Caco-2 (cell line): Measurements from ENCODE around the gene LRRC2. TPM values are rescaled to one million over a fixed set of nuclear protein-coding genes. Genes with fewer than 3 reads are reported as not detected.
A peak's percentile ranks its signal among the peaks of the same experiment; 100 is the strongest.

Experiments
- BruUV-seq: library from RNA; stranded (reverse); fragments of 400-500 nt; replicated peaks from 2 replicates; lab custom pipeline; 2021; lab: Mats Ljungman, UMichigan
- CTCF ChIA-PET: fragments of 300-600 bp; sonication (Branson Sonifier 250); formaldehyde crosslinking; loops from one replicate; lab custom pipeline; 2022; ENCODE audit warnings: antibody characterized with exemption; lab: Charles Lee
- POLR2A ChIA-PET: fragments of 300-600 bp; sonication (Branson Sonifier 250); formaldehyde crosslinking; loops from one replicate; lab custom pipeline; 2022; ENCODE audit warnings: antibody characterized with exemption; lab: Charles Lee
- DNase-seq, 2 experiments: peaks; one replicate each; pipeline versions ENCODE4 v3.0.0 to v3.0.0-alpha.2; 2020 to 2022
- H3K27me3 ChIP-seq: replicated peaks from 2 replicates; pipeline ENCODE4 v1.6.0; 2011; ENCODE audit warnings: low read length; ENCODE audit not compliant: control insufficient read depth, insufficient read depth
- H3K36me3 ChIP-seq: 2 replicates; pipeline ENCODE4 v1.5.1; 2011; ENCODE audit warnings: low read length; ENCODE audit not compliant: control insufficient read depth, insufficient read depth
- H3K4me1 ChIP-seq: fragments of 250-450 bp; sonication (Bioruptor Pico); 2 replicates; pipeline ENCODE4 v1.5.1; 2020; ENCODE audit warnings: mild to moderate bottlenecking
- H3K4me3 ChIP-seq: 2 replicates; pipeline ENCODE4 v1.5.1; 2011; ENCODE audit warnings: low read depth, mild to moderate bottlenecking, control low read depth, low read length
- H3K9me3 ChIP-seq: fragments of 250-450 bp; sonication (Bioruptor Pico); 2 replicates; pipeline ENCODE4 v1.5.1; 2020; ENCODE audit warnings: mild to moderate bottlenecking, moderate library complexity
- H3K27ac Mint-ChIP-seq: one replicate; pipeline ENCODE4 v1.8.0; 2022; ENCODE audit warnings: mixed read lengths; ENCODE audit not compliant: unreplicated experiment
- H3K27me3 Mint-ChIP-seq: one replicate; pipeline ENCODE4 v1.8.0; 2022; ENCODE audit warnings: mixed read lengths; ENCODE audit not compliant: insufficient read depth, unreplicated experiment
- H3K36me3 Mint-ChIP-seq: one replicate; pipeline ENCODE4 v1.8.0; 2022; ENCODE audit warnings: mild to moderate bottlenecking, mixed read lengths; ENCODE audit not compliant: insufficient read depth, unreplicated experiment
- H3K4me1 Mint-ChIP-seq: one replicate; pipeline ENCODE4 v1.8.0; 2022; ENCODE audit warnings: low read depth, mixed read lengths; ENCODE audit not compliant: unreplicated experiment
- H3K4me3 Mint-ChIP-seq: one replicate; pipeline ENCODE4 v1.8.0; 2022; ENCODE audit warnings: mild to moderate bottlenecking, moderate library complexity, mixed read lengths; ENCODE audit not compliant: unreplicated experiment
- H3K9me3 Mint-ChIP-seq: one replicate; pipeline ENCODE4 v1.8.0; 2022; ENCODE audit warnings: mixed read lengths; ENCODE audit not compliant: unreplicated experiment
- CTCF ChIP-seq, 2 experiments: fragments of 200-600 bp in 1 of 2; IDR thresholded peaks; 1 replicate in 1 of 2; 2 replicates in 1 of 2; pipeline versions ENCODE4 v1.5.1 to v1.8.0; 2011 to 2022; ENCODE audit warnings: antibody characterized with exemption in 1 of 2, control low read depth in 1 of 2, inconsistent platforms in 1 of 2, low read depth in 1 of 2, low read length in 1 of 2, mild to moderate bottlenecking in 1 of 2, moderate library complexity in 1 of 2; ENCODE audit not compliant: insufficient read depth in 1 of 2, severe bottlenecking in 1 of 2, unreplicated experiment in 1 of 2
- intact Hi-C: fragments of 100-400 bp; cut with micrococcal nuclease; formaldehyde crosslinking; loops from one replicate; pipeline ENCODE4 v1.10.0; 2022; ENCODE audit not compliant: unreplicated experiment
- total RNA-seq: library from RNA; stranded (reverse); gene quantifications from 2 replicates; pipeline ENCODE4 v1.2.3, GENCODE V29; 2022

Gene LRRC2
- total RNA-seq, 1 experiment from 2014 or later: 0.27 TPM

- ChIA-PET CTCF (interaction anchor here (1.4 to 1.5 kb wide), 2 partner anchors 9 to 87 kb away, joined by 3 to 7 read pairs; no protein-coding TSS in a partner anchor), POLR2A (no interaction called here)
- intact Hi-C loops: no loop called here
- no TSS peak for BruUV-seq
- H3K27me3 Mint-ChIP-seq: peaks cover 2% of the 10 kb centered on the region
- H3K4me1 ChIP-seq: no peaks in the 10 kb centered on the region
- DNase-seq: no peak
- H3K36me3 Mint-ChIP-seq: no peaks in the 10 kb centered on the region
- 0 out of 2 replicates have a peak, but pooled peaks cover 6% of the 10 kb centered on the region for H3K9me3 ChIP-seq
- peak overlapping the region; percentile 67 for H3K27ac Mint-ChIP-seq
- H3K36me3 ChIP-seq: no peaks in the 10 kb centered on the region
- H3K4me3 ChIP-seq: no peak overlapping the region
- no peak for TF ChIP-seq CTCF (IDR thresholded peaks at IDR 0.05; ENCODE audit: insufficient read depth in 1 of 2, low read depth in 1 of 2, low read length in 1 of 2, severe bottlenecking in 1 of 2, unreplicated experiment in 1 of 2)
- H3K27me3 ChIP-seq: no peaks in the 10 kb centered on the region
- H3K4me1 Mint-ChIP-seq: no peaks in the 10 kb centered on the region
- peaks cover 21% of the 10 kb centered on the region for H3K9me3 Mint-ChIP-seq
- no peak overlapping the region for H3K4me3 Mint-ChIP-seq
Observed at GRCh38 chr3:46471371-46471914, 94.7 kb downstream of the LRRC2 start.

GRCh38 chr3:46470831-46471230 lies 95.3 kb downstream of the LRRC2 start:
- no peaks in the 10 kb centered on the region for H3K4me1 ChIP-seq
- intact Hi-C loops: no loop called here
- Mint-ChIP-seq H3K36me3 (no peaks in the 10 kb centered on the region), H3K4me1 (no peaks in the 10 kb centered on the region), H3K9me3 (peaks cover 20% of the 10 kb centered on the region), H3K27ac (peak overlapping the region; percentile 67), H3K4me3 (no peak overlapping the region), H3K27me3 (peaks cover 2% of the 10 kb centered on the region)
- H3K4me3 ChIP-seq: no peak overlapping the region
- no peak for DNase-seq
- no TSS peak for BruUV-seq
- POLR2A ChIA-PET: no interaction called here
- no peaks in the 10 kb centered on the region for H3K27me3 ChIP-seq
- H3K9me3 ChIP-seq: 0 out of 2 replicates have a peak, but pooled peaks cover 6% of the 10 kb centered on the region
- H3K36me3 ChIP-seq: no peaks in the 10 kb centered on the region
- TF ChIP-seq CTCF (IDR thresholded peaks at IDR 0.05; ENCODE audit: insufficient read depth in 1 of 2, low read depth in 1 of 2, low read length in 1 of 2, severe bottlenecking in 1 of 2, unreplicated experiment in 1 of 2): no peak
- CTCF ChIA-PET: interaction anchor here (1.4 to 1.5 kb wide), 2 partner anchors 9 to 88 kb away, joined by 3 to 7 read pairs; no protein-coding TSS in a partner anchor

GRCh38 chr3:46469680-46470357 lies 96.3 kb downstream of the LRRC2 start:
- Histone ChIP-seq H3K9me3 (0 out of 2 replicates have a peak, but pooled peaks cover 6% of the 10 kb centered on the region), H3K27me3 (no peaks in the 10 kb centered on the region), H3K4me1 (no peaks in the 10 kb centered on the region), H3K4me3 (no peak overlapping the region), H3K36me3 (no peaks in the 10 kb centered on the region)
- intact Hi-C loops: no loop called here
- Mint-ChIP-seq H3K27ac (no peak overlapping the region), H3K36me3 (no peaks in the 10 kb centered on the region), H3K9me3 (peaks cover 10% of the 10 kb centered on the region), H3K4me1 (no peaks in the 10 kb centered on the region), H3K27me3 (no peaks in the 10 kb centered on the region), H3K4me3 (no peak overlapping the region)
- ChIA-PET POLR2A (no interaction called here), CTCF (interaction anchor here (1.4 kb wide), 1 partner anchor 8 kb away, joined by 3 read pairs; no protein-coding TSS in a partner anchor)
- no TSS peak for BruUV-seq
- DNase-seq: no peak
- no peak for TF ChIP-seq CTCF (IDR thresholded peaks at IDR 0.05; ENCODE audit: insufficient read depth in 1 of 2, low read depth in 1 of 2, low read length in 1 of 2, severe bottlenecking in 1 of 2, unreplicated experiment in 1 of 2)
